GM12878 (cell line): ENCODE measurements around the gene COQ4. TPM values are rescaled to one million over a fixed set of nuclear protein-coding genes. Genes with fewer than 3 reads are reported as not detected.

ENCODE experiments used
- ATF3 ChIP-seq: IDR thresholded peaks from 2 replicates; pipeline ENCODE4 v1.6.1; 2011; ENCODE audit warnings: low read depth, mild to moderate bottlenecking, low read length, moderate library complexity, borderline replicate concordance; ENCODE audit errors: extremely low read depth
- ATF7 ChIP-seq: fragments of 450-650 bp; IDR thresholded peaks from 2 replicates; pipeline ENCODE4 v1.6.1; 2016; ENCODE audit warnings: low read depth, mild to moderate bottlenecking
- BRCA1 ChIP-seq: IDR thresholded peaks from 2 replicates; pipeline ENCODE4 v1.6.1; 2011; ENCODE audit warnings: low read depth, low read length, improper control_type of control experiment
- CBX3 ChIP-seq: fragments of 200-600 bp; sonication (generic); IDR thresholded peaks from 2 replicates; pipeline ENCODE4 v1.6.1; 2016; ENCODE audit warnings: low read depth, borderline replicate concordance
- CUX1 ChIP-seq: IDR thresholded peaks from 2 replicates; pipeline ENCODE4 v1.6.1; 2012; ENCODE audit warnings: improper control_type of control experiment, low read depth, low read length; ENCODE audit not compliant: insufficient replicate concordance
- EP300 ChIP-seq, 2 experiments: fragments of 150-350 bp in 1 of 2; IDR thresholded peaks; 2 replicates each; pipeline ENCODE4 v1.6.1; 2011 to 2012; ENCODE audit warnings: low read depth in 2 of 2, low read length in 2 of 2, borderline replicate concordance in 1 of 2, improper control_type of control experiment in 1 of 2, inconsistent platforms in 1 of 2; ENCODE audit not compliant: control insufficient read depth in 1 of 2
- EZH2 ChIP-seq: IDR thresholded peaks from 2 replicates; pipeline ENCODE4 v1.6.1; 2012; ENCODE audit warnings: low read depth, mild to moderate bottlenecking, control low read depth, inconsistent platforms, low read length, borderline replicate concordance; ENCODE audit not compliant: control insufficient read depth
- HDAC2 ChIP-seq: fragments of 200-600 bp; sonication (generic); IDR thresholded peaks from 2 replicates; pipeline ENCODE4 v1.6.1; 2017
- IKZF2 ChIP-seq, 2 experiments: fragments of 450-650 bp; IDR thresholded peaks; 2 replicates each; pipeline ENCODE4 v1.6.1; 2017; ENCODE audit warnings: mild to moderate bottlenecking in 2 of 2, moderate library complexity in 2 of 2
- KDM1A ChIP-seq: fragments of 200-600 bp; sonication (generic); IDR thresholded peaks from 2 replicates; pipeline ENCODE4 v1.6.1; 2016; ENCODE audit warnings: borderline replicate concordance
- LARP7 ChIP-seq: fragments of 450-650 bp; IDR thresholded peaks from 2 replicates; pipeline ENCODE4 v1.6.1; 2017; ENCODE audit warnings: mild to moderate bottlenecking
- MEF2B ChIP-seq: fragments of 450-650 bp; IDR thresholded peaks from 2 replicates; pipeline ENCODE4 v1.6.1; 2018; ENCODE audit warnings: mild to moderate bottlenecking, moderate library complexity; ENCODE audit not compliant: partially characterized antibody, poor library complexity, severe bottlenecking
- MTA3 ChIP-seq: IDR thresholded peaks from 2 replicates; pipeline ENCODE4 v1.6.1; 2012; ENCODE audit warnings: low read length, inconsistent platforms, borderline replicate concordance
- MYB ChIP-seq: fragments of 150-350 bp; IDR thresholded peaks from 2 replicates; pipeline ENCODE4 v1.6.1; 2014; ENCODE audit warnings: mild to moderate bottlenecking, low read depth, low read length, borderline replicate concordance
- NFXL1 ChIP-seq: fragments of 450-650 bp; IDR thresholded peaks from 2 replicates; pipeline ENCODE4 v1.6.1; 2017; ENCODE audit warnings: antibody characterized with exemption, mild to moderate bottlenecking, borderline replicate concordance
- PAX8 ChIP-seq: fragments of 450-650 bp; IDR thresholded peaks from 2 replicates; pipeline ENCODE4 v1.6.1; 2017; ENCODE audit warnings: mild to moderate bottlenecking, moderate library complexity
- PKNOX1 ChIP-seq: fragments of 450-650 bp; IDR thresholded peaks from 2 replicates; pipeline ENCODE4 v1.6.1; 2016; ENCODE audit warnings: mild to moderate bottlenecking
- POU2F2 ChIP-seq: IDR thresholded peaks from 3 replicates; pipeline ENCODE4 v1.6.1; 2011; ENCODE audit warnings: low read depth, mild to moderate bottlenecking, low read length, borderline replicate concordance
- RCOR1 ChIP-seq: conservative IDR thresholded peaks from 2 replicates; pipeline ENCODE4 v1.6.1; 2012; ENCODE audit warnings: low read depth, low read length, improper control_type of control experiment
- SIN3A ChIP-seq: IDR thresholded peaks from 2 replicates; pipeline ENCODE4 v1.6.1; 2012; ENCODE audit warnings: low read depth, low read length, improper control_type of control experiment
- SREBF1 ChIP-seq: IDR thresholded peaks from 2 replicates; pipeline ENCODE4 v1.6.1; 2012; ENCODE audit warnings: mild to moderate bottlenecking, low read length
- SREBF2 ChIP-seq: IDR thresholded peaks from 2 replicates; pipeline ENCODE4 v1.6.1; 2012; ENCODE audit warnings: mild to moderate bottlenecking, low read length
- STAT1 ChIP-seq: fragments of 450-650 bp; conservative IDR thresholded peaks from 2 replicates; pipeline ENCODE4 v1.6.1; 2014; ENCODE audit warnings: antibody characterized with exemption, mild to moderate bottlenecking
- STAT3 ChIP-seq: IDR thresholded peaks from 2 replicates; pipeline ENCODE4 v1.6.1; 2011; ENCODE audit warnings: low read depth, low read length, improper control_type of control experiment
- USF1 ChIP-seq: IDR thresholded peaks from 2 replicates; pipeline ENCODE4 v1.6.1; 2011; ENCODE audit warnings: borderline replicate concordance, low read depth, mild to moderate bottlenecking, moderate library complexity, mixed read lengths, low read length; ENCODE audit not compliant: insufficient read depth; ENCODE audit errors: extremely low read length
- WRNIP1 ChIP-seq: IDR thresholded peaks from 2 replicates; pipeline ENCODE4 v1.6.1; 2011; ENCODE audit warnings: low read depth, low read length, improper control_type of control experiment, borderline replicate concordance
- polyA plus RNA-seq, 11 experiments: library from polyadenylated mRNA; depleted of rRNA in 4 of 11; unstranded in 6 of 11; stranded (reverse) in 5 of 11; fragments of >200 nt; fragmentation: Nextera tagmentation in 4 of 11; fragmentation: Illumina TruSeq in 1 of 11; extraction: Ambion mirVana in 4 of 11; extraction: Trizol in 1 of 11; gene quantifications; 1 replicate in 1 of 11; 2 replicates in 10 of 11; pipeline versions ENCODE4 v1.2.1 to v1.2.3, GENCODE V29; 2011 to 2016; ENCODE audit warnings: inconsistent platforms in 2 of 11, missing spikeins in 2 of 11, low read depth in 1 of 11
- total RNA-seq, 4 experiments: library from RNA; depleted of rRNA in 3 of 4; stranded (reverse); fragments of >200 nt in 3 of 4; fragmentation: Illumina TruSeq in 1 of 4; extraction: Trizol in 1 of 4; gene quantifications; 2 replicates each; pipeline versions ENCODE4 v1.2.1 to v1.2.3, GENCODE V29; 2013 to 2021

The COQ4 gene
- total and polyA plus RNA-seq, 10 of the 15 experiments (the other 5 are each of a cell fraction or from before 2014, with no cell fraction given) = 3.8 to 64.1 (median 38.6) TPM

GRCh38 chr9:128292009-128292408 lies 30.6 kb upstream of the COQ4 start (continued):
- TF ChIP-seq CUX1 = no peak
- no peak for TF ChIP-seq SIN3A
- TF ChIP-seq SREBF2 = no peak
- TF ChIP-seq IKZF2 (IDR thresholded peaks at IDR 0.05) = peak; percentile 27 to 43; a peak in 2 of 4 replicates
- no peak for TF ChIP-seq PAX8
- TF ChIP-seq MYB = no peak
- peak; percentile 56; the same call in 1 of the 2 replicates for TF ChIP-seq ATF7
- TF ChIP-seq STAT1 = no peak
- TF ChIP-seq NFXL1 = no peak
- TF ChIP-seq KDM1A = no peak
- TF ChIP-seq USF1 = no peak
- TF ChIP-seq STAT3 = no peak
- no peak for TF ChIP-seq MTA3
- no peak for TF ChIP-seq LARP7
- no peak for TF ChIP-seq EZH2
- no peak for TF ChIP-seq PKNOX1
- TF ChIP-seq RCOR1 = no peak
- TF ChIP-seq EP300 (IDR thresholded peaks at IDR 0.05; ENCODE audit: borderline replicate concordance in 1 of 2, control insufficient read depth in 1 of 2, low read depth in 2 of 2, low read length in 2 of 2) = 0 out of 4 replicates have a peak, but pooled peaks have one; percentile 15 to 42
- TF ChIP-seq SREBF1 = no peak
- TF ChIP-seq BRCA1 = no peak
- TF ChIP-seq WRNIP1 = no peak
- no peak; the same call in 2 of the 3 replicates for TF ChIP-seq POU2F2
- TF ChIP-seq CBX3 = no peak
- TF ChIP-seq ATF3 = no peak
- TF ChIP-seq HDAC2 = no peak
- peak; percentile 70 for TF ChIP-seq MEF2B
